DOHH2 (cell line): ENCODE data around the gene KLHL6.

Source experiments
- CTCF ChIP-seq: fragments of 200-600 bp; sonication (generic); IDR thresholded peaks from one replicate; pipeline ENCODE4 v1.5.1; 2014; ENCODE audit warnings: antibody characterized with exemption, mild to moderate bottlenecking, low read depth, low read length; ENCODE audit not compliant: poor library complexity, severe bottlenecking
- EZH2phosphoT487 ChIP-seq: fragments of 200-600 bp; sonication (generic); IDR thresholded peaks from 2 replicates; pipeline ENCODE4 v1.6.1; 2017; ENCODE audit warnings: borderline replicate concordance, mild to moderate bottlenecking, antibody characterized with exemption, low read length, moderate library complexity, mixed read lengths

- TF ChIP-seq CTCF (no peak), EZH2phosphoT487 (no peak)
These were observed 64.2 kb downstream of the KLHL6 start for GRCh38 chr3:183491109-183491922.
